IPS DF 19.7 (cell line): ENCODE data around the gene TUFT1.
"Not testable (repeated sequence)": the region's sequence is repeated elsewhere in the genome, so short reads cannot be mapped to it uniquely, and the experiment has no call there.

Experiments
- DNase-seq: peaks from one replicate; pipeline ENCODE4 v3.0.0-alpha.2; 2013; ENCODE audit warnings: low read depth, low spot score

The TUFT1 gene

DNA sequence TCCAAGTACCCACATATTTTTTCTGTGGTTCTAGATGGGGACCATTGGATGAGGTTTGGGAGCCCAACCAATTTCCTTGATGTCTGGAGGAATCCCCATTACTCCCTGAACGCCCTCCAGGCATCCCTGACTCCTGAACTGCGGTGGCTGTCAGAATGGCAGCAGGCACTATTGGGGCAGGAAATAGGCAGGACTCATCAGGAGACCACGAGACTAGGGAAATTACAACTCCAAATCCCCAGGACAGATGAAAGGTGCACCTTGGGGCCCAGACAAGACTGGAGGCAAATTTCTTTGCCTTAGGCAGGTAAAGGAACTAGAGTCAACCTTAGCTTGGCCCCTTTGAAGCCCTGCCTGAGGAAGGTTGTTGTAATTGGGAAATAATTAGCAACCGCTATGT, 27.8 kb upstream of the TUFT1 start:
- no peak for DNase-seq

DNA sequence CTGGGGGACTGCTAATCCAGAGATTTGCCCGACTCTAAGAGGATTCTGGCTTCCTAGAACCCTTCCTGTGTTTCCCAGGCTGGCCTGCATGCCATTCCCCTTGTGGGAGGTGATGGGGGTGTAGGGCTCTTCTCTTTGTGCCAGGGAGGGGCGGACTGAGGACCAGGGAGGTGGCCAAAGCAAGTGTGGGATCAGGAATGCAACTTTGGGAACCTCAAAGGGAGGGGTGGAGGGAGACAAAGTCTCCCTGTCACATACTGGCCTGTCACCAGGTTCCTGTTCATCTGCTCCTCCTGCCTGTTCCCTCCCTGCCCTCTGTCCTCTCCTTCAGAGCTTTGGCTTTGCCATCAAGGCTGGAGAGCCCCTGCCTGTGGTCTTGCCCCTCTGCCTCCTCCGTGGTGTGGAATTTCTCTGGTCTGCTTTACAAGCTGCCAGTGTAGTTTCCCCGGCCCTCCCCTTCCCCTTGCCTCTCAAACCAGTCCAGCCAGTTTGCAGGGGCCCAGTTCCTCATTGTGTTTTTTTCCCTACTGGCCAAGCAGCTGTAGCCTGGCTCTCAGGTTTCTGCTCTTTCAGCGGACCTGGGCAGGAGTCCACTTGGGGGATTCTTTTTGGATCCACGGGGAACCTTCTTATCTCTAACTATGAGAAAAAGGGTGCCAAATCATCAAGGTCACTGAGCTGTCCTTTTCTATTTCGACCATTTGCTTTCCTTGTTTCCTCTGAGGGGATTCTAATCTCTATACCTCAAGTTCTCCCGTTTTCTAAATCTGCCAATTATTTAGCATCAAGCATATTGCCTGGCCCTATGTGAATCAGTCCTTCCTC, 27.1 kb upstream of the TUFT1 start:
- DNase-seq, result no peak

DNA sequence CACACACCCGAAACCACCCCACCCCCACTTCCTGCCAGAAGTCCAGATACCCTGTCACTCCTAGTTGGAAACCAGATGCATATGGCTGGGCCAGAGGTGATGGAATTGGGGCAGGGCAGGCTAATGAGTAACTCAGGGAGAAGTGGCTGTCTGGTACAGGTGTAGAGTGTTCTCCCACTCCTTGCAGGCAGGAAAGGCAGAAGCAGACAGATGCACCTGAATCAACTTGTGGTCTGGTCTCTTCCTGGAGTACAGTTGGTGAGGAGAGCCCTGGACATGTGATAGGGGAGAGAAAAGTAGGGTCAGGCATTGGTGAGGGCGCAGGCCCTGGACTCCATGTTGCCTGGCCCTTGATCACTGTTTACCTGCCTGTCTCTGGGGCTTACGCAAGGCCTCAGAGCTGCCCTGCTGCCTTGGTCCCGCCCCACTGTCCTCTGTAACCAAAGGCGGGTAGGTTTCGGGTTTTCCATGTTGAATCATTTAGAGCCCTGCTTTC, 26.4 kb upstream of the TUFT1 start:
- no peak for DNase-seq

DNA sequence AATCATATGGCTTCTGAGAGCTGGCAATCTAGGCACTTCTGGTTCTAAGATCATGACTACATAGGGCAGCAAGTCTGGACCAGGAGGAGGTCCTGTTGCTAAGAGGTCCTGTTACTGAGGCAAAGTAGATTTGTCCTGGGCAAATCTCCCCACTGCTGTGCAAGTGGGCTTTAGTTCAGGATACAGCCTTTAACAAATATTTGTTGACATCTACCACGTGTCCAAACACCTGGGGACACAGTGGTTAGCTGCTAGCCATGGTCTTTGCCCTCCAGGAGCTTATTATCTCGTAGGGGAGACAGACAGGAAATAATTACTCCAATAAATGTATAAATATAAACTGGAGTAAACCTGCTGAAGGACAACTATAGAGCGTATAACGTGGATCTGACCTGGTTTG, 25.7 kb upstream of the TUFT1 start:
- no peak for DNase-seq

DNA sequence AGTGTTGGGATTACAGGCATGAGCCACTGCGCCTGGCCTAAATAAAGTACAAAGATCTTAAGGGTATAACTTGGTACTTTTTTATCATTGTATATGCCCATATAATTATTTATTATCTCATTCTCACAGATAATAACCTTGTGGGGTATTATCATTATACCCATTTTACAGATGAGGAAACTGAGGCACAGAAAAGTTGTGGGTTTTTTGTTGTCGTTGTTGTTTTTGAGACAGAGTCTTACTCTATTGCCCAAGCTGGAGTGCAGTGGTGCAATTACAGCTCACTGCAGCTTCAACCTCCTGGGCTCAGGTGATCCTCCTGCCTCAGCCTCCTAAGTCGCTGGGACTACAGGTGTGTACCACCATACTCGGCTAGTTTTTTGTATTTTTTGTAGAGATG, 24.8 kb upstream of the TUFT1 start:
- DNase-seq, result no peak

DNA sequence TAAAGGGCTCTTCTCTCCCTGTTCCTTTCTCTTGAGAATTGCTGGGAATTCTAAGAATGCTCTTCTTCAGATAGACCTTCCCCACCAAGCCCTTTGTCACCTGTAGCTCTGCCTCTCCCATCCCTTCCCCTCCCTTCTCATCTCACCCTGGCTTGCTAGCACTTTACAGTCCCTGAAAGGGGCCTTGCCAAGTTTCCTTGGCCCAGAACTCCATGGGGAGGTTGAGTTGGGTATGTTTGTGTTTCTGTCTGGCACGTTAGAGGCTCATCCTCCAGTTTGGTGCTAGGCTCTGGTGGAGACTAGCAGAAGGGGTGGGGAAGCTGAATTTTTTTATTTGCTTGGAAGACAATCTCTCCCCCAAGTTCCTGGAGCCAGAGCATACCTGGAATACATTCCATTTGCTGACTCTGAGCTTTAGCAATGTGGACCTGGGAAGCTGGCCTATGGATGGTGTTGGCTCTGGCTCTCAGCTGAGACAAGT, 24.0 kb upstream of the TUFT1 start:
- no peak for DNase-seq

DNA sequence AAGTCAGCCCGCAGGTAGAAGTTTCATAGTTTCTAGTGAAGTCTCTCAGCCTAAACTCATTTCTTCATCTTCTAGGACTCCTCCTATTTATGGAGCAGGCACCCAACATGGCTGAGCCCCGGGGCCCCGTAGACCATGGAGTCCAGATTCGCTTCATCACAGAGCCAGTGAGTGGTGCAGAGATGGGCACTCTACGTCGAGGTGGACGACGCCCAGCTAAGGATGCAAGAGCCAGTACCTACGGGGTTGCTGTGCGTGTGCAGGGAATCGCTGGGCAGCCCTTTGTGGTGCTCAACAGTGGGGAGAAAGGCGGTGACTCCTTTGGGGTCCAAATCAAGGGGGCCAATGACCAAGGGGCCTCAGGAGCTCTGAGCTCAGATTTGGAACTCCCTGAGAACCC, 21.7 kb upstream of the TUFT1 start:
- no peak for DNase-seq

DNA sequence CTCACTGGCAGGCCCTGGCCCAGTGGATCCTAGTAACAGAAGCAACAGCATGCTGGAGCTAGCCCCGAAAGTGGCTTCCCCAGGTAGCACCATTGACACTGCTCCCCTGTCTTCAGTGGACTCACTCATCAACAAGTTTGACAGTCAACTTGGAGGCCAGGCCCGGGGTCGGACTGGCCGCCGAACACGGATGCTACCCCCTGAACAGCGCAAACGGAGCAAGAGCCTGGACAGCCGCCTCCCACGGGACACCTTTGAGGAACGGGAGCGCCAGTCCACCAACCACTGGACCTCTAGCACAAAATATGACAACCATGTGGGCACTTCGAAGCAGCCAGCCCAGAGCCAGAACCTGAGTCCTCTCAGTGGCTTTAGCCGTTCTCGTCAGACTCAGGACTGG, 21.2 kb upstream of the TUFT1 start:
- no peak for DNase-seq

DNA sequence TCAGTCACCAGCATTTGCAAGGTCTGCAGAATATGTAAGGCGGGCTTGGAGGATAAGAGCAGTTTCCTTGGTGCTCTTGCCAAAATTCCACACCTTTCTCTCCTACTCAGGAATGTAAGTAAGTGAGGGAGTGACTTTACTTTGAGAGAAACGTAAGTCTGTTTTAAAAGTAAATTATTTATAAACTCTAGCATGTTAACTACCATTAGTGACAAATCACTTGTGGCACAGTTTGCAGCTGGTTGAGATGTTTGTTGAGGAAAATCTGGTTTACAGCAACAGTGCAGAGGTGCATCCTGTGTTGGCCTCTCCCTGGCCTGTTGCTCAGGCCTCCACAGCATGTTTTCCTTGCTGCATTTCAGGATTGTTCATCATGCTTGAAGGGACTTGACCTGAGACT, 20.4 kb upstream of the TUFT1 start:
- DNase-seq, result no peak

DNA sequence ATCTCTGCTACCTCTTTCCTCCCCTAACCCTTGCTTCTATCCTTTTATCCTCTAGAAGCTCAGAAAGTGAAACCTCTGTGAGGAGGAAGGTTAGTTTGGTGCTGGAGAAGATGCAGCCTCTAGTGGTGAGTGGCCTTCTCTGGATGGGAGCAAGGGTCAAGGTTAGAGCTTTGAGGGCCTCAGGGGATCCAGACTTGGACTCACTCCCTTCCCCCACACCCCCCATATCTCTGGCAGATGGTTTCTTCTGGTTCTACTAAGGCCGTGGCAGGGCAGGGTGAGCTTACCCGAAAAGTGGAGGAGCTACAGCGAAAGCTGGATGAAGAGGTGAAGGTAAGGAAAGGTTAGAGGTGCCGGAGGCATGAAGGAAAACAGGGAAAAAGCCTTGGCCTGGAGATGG, 19.8 kb upstream of the TUFT1 start:
- DNase-seq, result no peak

DNA sequence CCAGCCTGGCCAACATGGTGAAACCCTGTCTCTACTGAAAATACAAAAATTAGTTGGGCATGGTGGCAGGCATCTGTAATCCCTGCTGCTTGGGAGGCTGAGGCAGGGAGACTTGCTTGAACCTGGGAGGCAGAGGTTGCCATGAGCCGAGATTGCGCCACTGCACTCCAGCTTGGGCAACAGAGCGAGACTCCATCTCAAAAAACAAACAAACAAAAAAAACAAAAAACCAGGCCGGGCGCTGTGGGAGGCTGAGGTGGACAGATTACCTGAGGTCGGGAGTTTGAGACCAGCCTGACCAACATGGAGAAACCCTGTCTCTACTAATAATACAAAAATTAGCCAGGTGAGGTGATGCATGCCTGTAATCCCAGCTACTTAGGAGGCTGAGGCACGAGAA, 17.7 kb upstream of the TUFT1 start:
- DNase-seq, result not testable (repeated sequence)

DNA sequence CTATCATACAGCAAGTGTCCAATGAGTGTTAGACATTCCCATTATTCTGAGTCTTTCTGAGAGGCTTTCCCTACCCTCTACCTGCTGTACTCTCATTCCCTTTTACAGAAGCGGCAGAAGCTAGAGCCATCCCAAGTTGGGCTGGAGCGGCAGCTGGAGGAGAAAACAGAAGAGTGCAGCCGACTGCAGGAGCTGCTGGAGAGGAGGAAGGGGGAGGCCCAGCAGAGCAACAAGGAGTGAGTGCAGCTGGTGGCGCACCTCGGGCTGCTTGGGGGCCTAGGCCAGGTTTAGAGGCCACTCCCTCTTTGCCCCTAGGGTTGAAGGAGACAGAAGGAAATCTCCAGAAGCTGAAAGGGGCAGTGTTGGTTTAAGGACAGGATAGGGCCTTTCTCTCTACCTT, 16.8 kb upstream of the TUFT1 start:
- DNase-seq, result no peak

DNA sequence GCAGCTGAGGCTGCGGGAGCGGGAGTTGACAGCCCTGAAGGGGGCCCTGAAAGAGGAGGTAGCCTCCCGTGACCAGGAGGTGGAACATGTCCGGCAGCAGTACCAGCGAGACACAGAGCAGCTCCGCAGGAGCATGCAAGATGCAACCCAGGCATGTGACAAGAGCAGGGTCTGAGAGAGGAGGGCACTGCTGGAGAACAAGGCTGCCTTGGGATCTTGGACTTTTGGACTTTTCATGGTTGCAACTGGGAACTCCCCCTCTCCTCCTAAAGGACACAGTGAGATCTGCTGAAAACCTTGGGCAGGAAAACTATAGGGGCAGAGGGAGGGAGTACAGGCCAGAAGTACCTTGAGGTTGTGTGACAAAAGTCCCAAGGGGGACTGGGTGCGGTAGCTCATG, 15.4 kb upstream of the TUFT1 start:
- DNase-seq, result no peak

DNA sequence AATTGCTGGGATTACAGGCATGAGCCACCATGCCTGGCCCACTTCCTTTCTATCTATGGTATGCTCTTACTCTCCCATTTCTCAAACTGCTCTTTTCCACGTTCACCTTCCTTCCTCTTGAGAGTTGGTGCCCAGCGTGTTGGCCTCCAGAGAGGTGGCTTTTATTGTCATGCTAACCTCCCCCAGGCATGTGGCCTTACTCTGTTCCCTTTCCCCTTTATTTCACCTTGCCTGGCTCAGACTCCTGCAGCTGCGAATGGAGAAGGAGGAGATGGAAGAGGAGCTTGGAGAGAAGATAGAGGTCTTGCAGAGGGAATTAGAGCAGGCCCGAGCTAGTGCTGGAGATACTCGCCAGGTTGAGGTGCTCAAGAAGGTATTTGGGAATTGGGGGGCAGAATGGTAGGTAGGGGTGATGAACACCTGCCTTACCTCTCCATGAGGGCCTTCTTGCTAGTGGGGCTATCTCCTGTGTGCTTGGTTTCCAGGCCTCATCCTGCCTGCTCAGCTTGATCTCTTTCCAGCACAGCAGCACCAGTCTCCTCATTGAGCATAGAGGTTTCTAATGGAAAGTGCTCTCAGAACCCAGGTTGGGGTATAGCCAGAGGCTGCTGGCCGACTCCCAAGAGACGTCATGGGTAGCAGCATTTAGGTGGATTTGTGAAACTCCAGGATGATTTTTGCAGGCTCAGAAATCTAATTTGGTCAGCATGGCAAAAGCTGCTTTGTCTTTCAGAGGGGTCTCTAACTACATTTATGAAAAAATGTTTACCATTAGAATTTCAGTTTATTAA, 13.2 kb upstream of the TUFT1 start:
- DNase-seq, result no peak

DNA sequence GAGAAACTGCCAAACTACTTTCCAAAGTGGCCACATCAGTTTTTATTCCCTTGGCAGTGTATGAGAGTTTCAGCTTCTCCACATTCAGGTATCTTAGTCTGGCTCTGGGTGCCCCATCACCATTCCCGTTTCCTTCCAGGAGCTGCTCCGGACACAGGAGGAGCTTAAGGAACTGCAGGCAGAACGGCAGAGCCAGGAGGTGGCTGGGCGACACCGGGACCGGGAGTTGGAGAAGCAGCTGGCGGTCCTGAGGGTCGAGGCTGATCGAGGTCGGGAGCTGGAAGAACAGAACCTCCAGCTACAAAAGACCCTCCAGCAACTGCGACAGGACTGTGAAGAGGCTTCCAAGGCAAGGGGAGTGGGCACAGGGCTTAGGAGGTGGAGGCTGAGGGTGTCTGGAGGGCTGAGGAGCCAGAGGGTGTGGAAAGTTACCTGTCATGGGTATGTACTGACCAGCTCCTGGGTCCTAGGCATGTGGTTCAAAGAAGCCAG, 10.9 kb upstream of the TUFT1 start:
- no peak for DNase-seq

DNA sequence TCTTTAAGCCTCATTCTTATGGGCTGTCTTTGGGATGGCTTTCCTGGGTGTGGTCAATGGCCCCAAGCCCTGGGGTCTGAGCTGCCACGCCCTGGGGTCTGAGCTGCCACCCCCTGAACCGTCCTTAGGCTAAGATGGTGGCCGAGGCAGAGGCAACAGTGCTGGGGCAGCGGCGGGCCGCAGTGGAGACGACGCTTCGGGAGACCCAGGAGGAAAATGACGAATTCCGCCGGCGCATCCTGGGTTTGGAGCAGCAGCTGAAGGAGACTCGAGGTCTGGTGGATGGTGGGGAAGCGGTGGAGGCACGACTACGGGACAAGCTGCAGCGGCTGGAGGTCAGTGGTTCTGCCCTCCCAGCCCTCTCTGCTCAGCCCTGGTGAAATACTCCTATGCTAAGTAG, 10.3 kb upstream of the TUFT1 start:
- DNase-seq, result no peak

DNA sequence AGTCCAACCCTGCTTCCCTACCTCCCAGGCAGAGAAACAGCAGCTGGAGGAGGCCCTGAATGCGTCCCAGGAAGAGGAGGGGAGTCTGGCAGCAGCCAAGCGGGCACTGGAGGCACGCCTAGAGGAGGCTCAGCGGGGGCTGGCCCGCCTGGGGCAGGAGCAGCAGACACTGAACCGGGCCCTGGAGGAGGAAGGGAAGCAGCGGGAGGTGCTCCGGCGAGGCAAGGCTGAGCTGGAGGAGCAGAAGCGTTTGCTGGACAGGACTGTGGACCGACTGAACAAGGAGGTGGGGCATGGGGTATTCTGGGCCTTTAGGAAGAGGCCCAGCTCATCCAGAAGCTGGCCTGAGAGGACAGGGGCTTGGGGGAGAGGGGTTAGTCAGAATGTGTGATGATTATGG, 9.6 kb upstream of the TUFT1 start:
- no peak for DNase-seq

DNA sequence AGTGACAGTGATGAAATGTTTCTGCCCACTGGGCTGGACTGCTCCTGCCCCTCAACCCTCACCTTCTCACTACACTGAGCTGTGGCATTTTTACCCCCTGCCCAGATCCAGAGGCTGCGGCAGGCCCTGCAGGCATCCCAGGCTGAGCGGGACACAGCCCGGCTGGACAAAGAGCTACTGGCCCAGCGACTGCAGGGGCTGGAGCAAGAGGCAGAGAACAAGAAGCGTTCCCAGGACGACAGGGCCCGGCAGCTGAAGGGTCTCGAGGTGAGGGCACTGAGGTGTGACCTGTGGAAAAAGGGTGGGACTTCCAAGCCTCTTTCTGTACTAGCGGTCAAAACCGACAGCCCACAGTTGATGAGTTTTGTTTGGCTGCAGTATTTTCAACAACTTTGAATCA, 6.2 kb upstream of the TUFT1 start:
- no peak for DNase-seq

DNA sequence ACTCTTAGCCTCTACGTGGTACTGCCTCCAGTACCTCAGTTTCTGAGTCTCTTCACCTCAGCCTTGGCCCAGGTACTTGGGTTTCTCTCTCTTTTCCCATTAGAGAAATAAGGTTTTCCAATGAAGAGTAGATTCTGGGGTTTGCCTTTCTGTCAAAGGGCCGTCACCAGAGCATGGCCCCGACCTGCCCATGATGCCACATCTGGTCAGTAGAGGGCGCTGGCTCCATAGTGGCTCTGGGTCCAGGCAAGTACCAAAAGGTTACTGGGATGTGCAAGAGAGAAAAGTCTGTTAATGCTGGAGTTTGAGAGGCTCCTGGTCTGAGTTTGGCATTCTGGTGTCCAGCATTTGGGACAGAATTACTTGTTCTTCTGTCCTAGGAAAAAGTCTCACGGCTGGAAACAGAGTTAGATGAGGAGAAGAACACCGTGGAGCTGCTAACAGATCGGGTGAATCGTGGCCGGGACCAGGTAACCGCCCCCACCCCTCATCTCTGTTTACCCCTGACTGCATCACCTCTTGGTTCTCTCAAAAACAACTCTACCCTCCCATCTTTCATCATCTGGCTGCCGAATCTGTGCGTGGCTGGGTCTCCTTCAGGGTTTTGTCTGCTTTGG, 5.3 kb upstream of the TUFT1 start:
- DNase-seq, result no peak

DNA sequence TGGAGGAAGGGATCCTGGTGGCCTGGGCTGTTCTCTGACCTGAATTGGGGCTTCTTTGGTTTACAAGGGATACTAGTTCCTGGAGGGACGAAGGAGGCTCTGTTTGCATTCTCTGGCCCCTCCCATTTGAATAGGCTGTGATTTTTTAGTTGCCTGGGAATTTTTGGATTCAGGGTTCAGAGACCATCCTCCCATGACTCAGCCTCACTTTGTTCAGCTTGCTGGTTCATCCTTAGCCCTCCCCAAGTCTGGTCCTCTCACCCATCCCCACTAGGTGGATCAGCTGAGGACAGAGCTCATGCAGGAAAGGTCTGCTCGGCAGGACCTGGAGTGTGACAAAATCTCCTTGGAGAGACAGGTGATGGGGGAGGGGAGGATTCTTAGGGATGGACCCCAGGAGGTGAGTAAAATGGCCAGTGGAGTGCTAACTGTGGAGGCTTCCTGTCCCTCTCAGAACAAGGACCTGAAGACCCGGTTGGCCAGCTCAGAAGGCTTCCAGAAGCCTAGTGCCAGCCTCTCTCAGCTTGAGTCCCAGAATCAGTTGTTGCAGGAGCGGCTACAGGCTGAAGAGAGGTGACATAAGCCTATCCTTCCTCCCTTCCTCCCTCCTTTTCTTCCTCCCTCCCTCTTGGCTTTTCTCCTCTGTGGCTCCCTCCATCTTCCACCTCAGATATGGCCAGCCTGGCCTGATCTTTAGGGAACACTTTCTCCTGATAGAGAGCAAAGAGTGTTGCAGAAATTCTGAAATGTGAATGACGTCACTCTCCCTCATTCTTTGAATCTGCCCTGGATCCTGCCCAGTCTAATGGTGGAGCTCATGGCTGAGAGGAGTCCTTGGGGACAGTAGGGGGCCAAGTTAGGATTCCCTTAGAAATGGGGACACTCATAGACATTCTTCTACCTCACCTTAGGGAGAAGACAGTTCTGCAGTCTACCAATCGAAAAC, 4.5 kb upstream of the TUFT1 start:
- no peak for DNase-seq

DNA sequence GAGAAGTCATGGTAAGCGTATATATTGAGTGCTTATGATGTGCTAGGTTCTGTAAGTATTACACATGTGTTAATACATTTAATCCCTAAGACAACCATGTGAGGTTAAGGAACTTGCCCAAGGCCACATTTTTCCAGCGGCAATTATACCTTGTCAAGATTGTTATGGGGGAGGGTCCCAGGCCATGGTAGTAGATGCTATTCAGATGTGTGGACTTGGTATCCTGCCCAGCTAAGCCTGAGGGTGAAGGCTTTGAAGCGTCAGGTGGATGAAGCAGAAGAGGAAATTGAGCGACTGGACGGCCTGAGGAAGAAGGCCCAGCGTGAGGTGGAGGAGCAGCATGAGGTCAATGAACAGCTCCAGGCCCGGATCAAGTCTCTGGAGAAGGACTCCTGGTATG, 3.6 kb upstream of the TUFT1 start:
- no peak for DNase-seq
